OCI-LY7 (cell line): ENCODE measurements around the gene CYP26A1. TPM values are rescaled to one million over a fixed set of nuclear protein-coding genes. Genes with fewer than 3 reads are reported as not detected.

Experiments used
- BruUV-seq: library from RNA; stranded (reverse); fragments of 400-500 nt; replicated peaks from 2 replicates; lab custom pipeline; 2021; lab: Mats Ljungman, UMichigan
- CTCF ChIA-PET: fragments of 300-600 bp; sonication (Branson Sonifier 250); formaldehyde crosslinking; loops from one replicate; lab custom pipeline; 2022; ENCODE audit warnings: antibody characterized with exemption; ENCODE audit not compliant: unreplicated experiment; lab: Charles Lee
- POLR2A ChIA-PET: fragments of 300-600 bp; sonication (Branson Sonifier 250); formaldehyde crosslinking; loops from one replicate; lab custom pipeline; 2022; ENCODE audit warnings: antibody characterized with exemption; lab: Charles Lee
- DNase-seq: peaks from one replicate; pipeline ENCODE4 v3.0.0-alpha.2; 2015; ENCODE audit warnings: low spot score
- H2AFZ ChIP-seq: fragments of 200-600 bp; sonication (generic), shearing (Covaris generic); 2 replicates; pipeline ENCODE4 v1.6.1; 2014; ENCODE audit warnings: mild to moderate bottlenecking, antibody characterized with exemption, low read length, moderate library complexity
- H3K27ac ChIP-seq: fragments of 200-600 bp; sonication (generic); 2 replicates; pipeline ENCODE4 v1.5.1; 2014; ENCODE audit warnings: mixed run types, low read depth, mild to moderate bottlenecking, moderate library complexity, low read length, inconsistent platforms; ENCODE audit not compliant: poor library complexity, severe bottlenecking
- H3K36me3 ChIP-seq: fragments of 200-600 bp; sonication (generic); 2 replicates; pipeline ENCODE4 v1.6.1; 2014; ENCODE audit warnings: mild to moderate bottlenecking, antibody characterized with exemption, low read length, moderate library complexity, mixed read lengths; ENCODE audit not compliant: insufficient read depth
- H3K4me1 ChIP-seq: fragments of 200-600 bp; sonication (generic); 2 replicates; pipeline ENCODE4 v1.5.1; 2014; ENCODE audit warnings: mild to moderate bottlenecking, low read length; ENCODE audit not compliant: insufficient read depth, poor library complexity, severe bottlenecking
- H3K4me2 ChIP-seq: fragments of 200-600 bp; sonication (generic); 2 replicates; pipeline ENCODE4 v1.6.1; 2014; ENCODE audit warnings: mild to moderate bottlenecking, low read length
- H3K4me3 ChIP-seq: fragments of 200-600 bp; sonication (generic); 2 replicates; pipeline ENCODE4 v1.5.1; 2014; ENCODE audit warnings: mild to moderate bottlenecking, low read depth, low read length; ENCODE audit not compliant: poor library complexity, severe bottlenecking
- H3K79me2 ChIP-seq: fragments of 200-600 bp; sonication (generic); 2 replicates; pipeline ENCODE4 v1.6.1; 2016; ENCODE audit warnings: low read depth, mild to moderate bottlenecking, low read length, moderate library complexity, mixed read lengths; ENCODE audit not compliant: insufficient read depth
- H3K9me2 ChIP-seq: fragments of 200-600 bp; sonication (generic); 2 replicates; pipeline ENCODE4 v1.6.1; 2016; ENCODE audit warnings: mild to moderate bottlenecking, low read length, mixed read lengths; ENCODE audit not compliant: insufficient read depth
- H3K9me3 ChIP-seq: fragments of 200-600 bp; sonication (generic); 2 replicates; pipeline ENCODE4 v1.6.1; 2014; ENCODE audit warnings: mild to moderate bottlenecking, mixed run types, low read length, mixed read lengths
- H4K20me1 ChIP-seq: fragments of 200-600 bp; sonication (generic); 2 replicates; pipeline ENCODE4 v1.6.1; 2014; ENCODE audit warnings: mild to moderate bottlenecking, antibody characterized with exemption, low read length, moderate library complexity, mixed read lengths; ENCODE audit not compliant: insufficient read depth
- CTCF ChIP-seq: fragments of 200-600 bp; sonication (generic); conservative IDR thresholded peaks from 2 replicates; pipeline ENCODE4 v1.5.1; 2014; ENCODE audit warnings: mild to moderate bottlenecking, antibody characterized with exemption, low read length, moderate library complexity, mixed read lengths
- EZH2phosphoT487 ChIP-seq: fragments of 200-600 bp; sonication (generic); IDR thresholded peaks from 2 replicates; pipeline ENCODE4 v1.6.1; 2018; ENCODE audit warnings: low read depth, borderline replicate concordance, mild to moderate bottlenecking, mixed run types, antibody characterized with exemption, low read length, moderate library complexity, mixed read lengths
- intact Hi-C: fragments of 100-400 bp; cut with micrococcal nuclease; formaldehyde crosslinking; loops from one replicate; pipeline ENCODE4 v1.10.0; 2022; ENCODE audit not compliant: unreplicated experiment
- total RNA-seq, 2 experiments: library from RNA; depleted of rRNA in 1 of 2; stranded (reverse); fragments of >200 nt in 1 of 2; shearing (Covaris generic) in 1 of 2; gene quantifications; 2 replicates each; pipeline ENCODE4 v1.2.3, GENCODE V29; 2014 to 2022

The CYP26A1 gene
- total RNA-seq, 2 experiments from 2014 or later: not detected

GRCh38 chr10:93068411-93069244 lies 5.1 kb upstream of the CYP26A1 start:
- BruUV-seq: no TSS peak
- Histone ChIP-seq H3K9me3 (no peaks in the 10 kb centered on the region), H3K79me2 (no peaks in the 10 kb centered on the region), H3K4me3 (no peak overlapping the region), H2AFZ (no peak overlapping the region), H3K9me2 (no peaks in the 10 kb centered on the region), H3K36me3 (no peaks in the 10 kb centered on the region), H3K27ac (no peak overlapping the region), H3K4me2 (no peak overlapping the region), H3K4me1 (no peaks in the 10 kb centered on the region), H4K20me1 (no peaks in the 10 kb centered on the region)
- intact Hi-C loops: no loop called here
- TF ChIP-seq CTCF: no peak
- ChIA-PET CTCF (no interaction called here), POLR2A (interaction anchor here (1.3 kb wide), 1 partner anchor 19 kb away, joined by 3 read pairs; no protein-coding TSS in a partner anchor)
- DNase-seq: no peak

GRCh38 chr10:93069245-93069561 lies 4.5 kb upstream of the CYP26A1 start:
- Histone ChIP-seq H3K36me3 (no peaks in the 10 kb centered on the region), H3K4me3 (no peak overlapping the region), H3K4me1 (no peaks in the 10 kb centered on the region), H3K9me3 (no peaks in the 10 kb centered on the region), H3K9me2 (no peaks in the 10 kb centered on the region), H2AFZ (no peak overlapping the region), H3K4me2 (no peak overlapping the region), H3K27ac (no peak overlapping the region), H4K20me1 (no peaks in the 10 kb centered on the region), H3K79me2 (no peaks in the 10 kb centered on the region)
- CTCF ChIA-PET: no interaction called here
- DNase-seq: no peak
- TF ChIP-seq EZH2phosphoT487 (no peak), CTCF (no peak)
- intact Hi-C loops: no loop called here
- no TSS peak for BruUV-seq
- POLR2A ChIA-PET: interaction anchor here (1.3 kb wide), 1 partner anchor 19 kb away, joined by 3 read pairs; no protein-coding TSS in a partner anchor
